IPS-NIHi11 (cell line): ENCODE data around the gene CFB.

ENCODE experiments used
- DNase-seq: peaks from one replicate; pipeline ENCODE4 v3.0.0; 2012; ENCODE audit warnings: mixed read lengths, low spot score

The CFB gene

DNA sequence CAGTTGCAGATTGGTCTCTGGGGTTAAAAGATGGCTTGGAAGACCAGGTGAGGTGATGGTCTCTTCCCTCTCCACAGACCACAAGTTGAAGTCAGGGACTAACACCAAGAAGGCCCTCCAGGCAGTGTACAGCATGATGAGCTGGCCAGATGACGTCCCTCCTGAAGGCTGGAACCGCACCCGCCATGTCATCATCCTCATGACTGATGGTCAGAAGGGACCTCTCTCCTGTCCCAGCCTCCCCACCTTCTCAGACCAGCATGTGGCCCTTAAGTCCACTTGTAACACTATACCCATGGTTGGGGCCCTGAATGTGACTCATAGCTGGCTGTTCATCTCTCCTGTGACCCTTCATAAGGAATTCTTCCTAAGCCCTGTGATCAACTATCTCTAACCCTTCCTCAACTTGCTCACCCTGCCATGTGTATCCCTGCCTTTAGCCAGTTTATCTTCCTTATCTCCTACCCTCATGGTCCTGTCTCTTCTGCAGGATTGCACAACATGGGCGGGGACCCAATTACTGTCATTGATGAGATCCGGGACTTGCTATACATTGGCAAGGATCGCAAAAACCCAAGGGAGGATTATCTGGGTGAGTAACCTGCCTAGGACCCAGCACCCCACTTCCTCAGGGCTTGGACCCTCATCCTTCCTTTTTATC is 3.0 kb downstream of the CFB start:
- no peak for DNase-seq

GRCh38 chr6:31949926-31950548 is 4.1 kb downstream of the CFB start:
- no peak for DNase-seq

DNA sequence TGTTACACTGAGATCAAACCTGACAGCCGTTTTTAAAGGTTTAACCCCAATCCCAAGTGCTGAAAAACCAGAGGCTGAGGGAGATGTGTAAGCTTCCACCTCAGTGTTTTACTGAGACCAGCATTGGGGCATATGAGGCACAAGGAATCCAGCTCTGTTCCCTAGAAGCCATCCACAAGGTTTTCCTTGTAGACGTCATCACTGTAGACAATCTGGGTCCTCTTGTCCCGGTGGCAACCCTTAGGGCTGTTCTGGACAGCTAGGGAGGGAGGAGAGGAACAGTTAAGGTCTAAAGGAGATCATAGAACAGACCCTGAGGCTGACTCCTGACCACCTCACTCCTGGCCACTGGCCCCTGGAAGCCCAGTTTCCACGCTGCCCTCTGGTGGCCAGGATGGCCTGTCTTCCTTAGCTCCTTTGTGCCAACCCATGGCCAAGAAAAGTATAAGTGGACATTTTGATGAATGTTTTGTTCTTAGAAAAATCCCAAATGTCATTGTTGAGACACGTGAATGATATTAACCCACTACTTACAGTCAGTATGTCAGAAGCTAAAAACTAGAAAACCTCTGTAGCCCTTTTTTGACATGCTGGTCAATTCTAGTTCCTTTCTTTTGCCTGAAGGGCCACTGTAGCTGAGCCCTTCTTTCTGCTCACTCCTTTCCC is 6.4 kb downstream of the CFB start:
- DNase-seq, result peak; percentile 80

- DNase-seq, result no peak
Observed at GRCh38 chr6:31952890-31953289, 7.0 kb downstream of the CFB start.

DNA sequence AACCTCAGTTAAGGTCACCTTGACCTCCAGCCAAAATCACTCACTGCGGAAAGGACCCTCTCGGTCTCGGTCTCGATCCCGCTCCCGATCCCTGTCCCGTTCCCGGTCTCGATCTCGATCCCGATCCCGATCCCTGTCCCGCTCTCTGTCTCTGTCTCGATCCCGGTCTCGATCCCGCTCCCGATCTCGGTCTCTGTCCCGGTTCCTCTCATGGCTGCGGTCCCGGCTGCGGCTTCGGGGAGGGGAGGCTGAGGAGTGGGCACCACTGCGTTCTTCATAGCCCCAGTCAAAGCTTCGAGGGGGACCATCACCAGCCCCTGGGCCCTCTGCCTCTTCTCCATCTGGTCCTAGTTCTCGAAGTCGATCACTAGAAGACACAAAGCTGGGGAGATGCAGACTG is 8.6 kb downstream of the CFB start:
- DNase-seq, result no peak

DNA sequence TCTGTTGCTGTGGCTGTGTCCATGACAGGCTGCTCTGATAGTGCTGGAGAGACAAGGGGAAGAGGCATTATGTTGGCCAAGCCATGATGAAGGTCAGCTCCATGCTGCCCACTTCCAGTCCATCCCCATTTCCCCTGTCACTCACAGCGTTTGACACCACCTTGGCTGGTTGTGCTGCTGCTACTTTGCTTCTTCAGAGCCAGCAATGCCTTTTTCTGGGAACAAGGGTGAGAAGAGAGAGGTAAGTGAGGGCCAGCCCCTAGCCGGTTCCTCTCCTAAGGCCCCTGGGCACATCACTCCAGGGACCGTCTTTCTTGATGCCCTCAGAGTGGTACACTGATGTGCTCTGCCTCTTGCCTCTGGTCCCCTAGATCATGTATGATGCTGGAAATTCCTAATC is 10.9 kb downstream of the CFB start:
- DNase-seq, result no peak

- no peak for DNase-seq
Observed at GRCh38 chr6:31958412-31958740, 12.5 kb downstream of the CFB start.

GRCh38 chr6:31958741-31959739 is 13.1 kb downstream of the CFB start, which contains the start of the genes NELFE and SKIC2:
TSS of gene NELFE (minus strand) at chr6:31958971. CDS start at chr6:31958446, 525 bp downstream.
TSS of gene SKIC2 (plus strand) at chr6:31959175. CDS start at chr6:31959193, 18 bp downstream.
- DNase-seq, result peak; percentile 100

DNA sequence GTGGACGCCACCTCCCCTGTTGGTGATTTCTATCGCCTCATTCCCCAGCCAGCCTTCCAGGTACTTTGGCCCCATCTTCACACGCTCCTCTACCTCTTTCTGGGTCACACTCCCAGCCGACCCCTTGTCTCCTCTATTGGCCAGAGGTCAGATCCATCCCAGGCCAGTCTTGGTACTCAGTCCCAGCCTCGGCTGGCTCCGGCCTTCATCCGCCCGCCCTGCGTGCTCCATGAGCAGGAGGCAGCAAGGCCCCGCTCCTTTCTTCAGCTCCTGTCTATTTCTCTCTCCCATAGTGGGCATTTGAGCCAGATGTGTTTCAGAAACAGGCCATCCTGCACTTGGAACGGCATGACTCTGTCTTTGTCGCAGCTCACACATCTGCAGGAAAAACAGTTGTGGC is 15.7 kb downstream of the CFB start:
- DNase-seq, result no peak

- DNase-seq, result no peak
Observed at GRCh38 chr6:31963921-31964320, 18.0 kb downstream of the CFB start.

GRCh38 chr6:31965700-31966099 is 19.8 kb downstream of the CFB start:
- DNase-seq, result no peak

GRCh38 chr6:31966506-31966905 is 20.6 kb downstream of the CFB start:
- DNase-seq, result no peak

DNA sequence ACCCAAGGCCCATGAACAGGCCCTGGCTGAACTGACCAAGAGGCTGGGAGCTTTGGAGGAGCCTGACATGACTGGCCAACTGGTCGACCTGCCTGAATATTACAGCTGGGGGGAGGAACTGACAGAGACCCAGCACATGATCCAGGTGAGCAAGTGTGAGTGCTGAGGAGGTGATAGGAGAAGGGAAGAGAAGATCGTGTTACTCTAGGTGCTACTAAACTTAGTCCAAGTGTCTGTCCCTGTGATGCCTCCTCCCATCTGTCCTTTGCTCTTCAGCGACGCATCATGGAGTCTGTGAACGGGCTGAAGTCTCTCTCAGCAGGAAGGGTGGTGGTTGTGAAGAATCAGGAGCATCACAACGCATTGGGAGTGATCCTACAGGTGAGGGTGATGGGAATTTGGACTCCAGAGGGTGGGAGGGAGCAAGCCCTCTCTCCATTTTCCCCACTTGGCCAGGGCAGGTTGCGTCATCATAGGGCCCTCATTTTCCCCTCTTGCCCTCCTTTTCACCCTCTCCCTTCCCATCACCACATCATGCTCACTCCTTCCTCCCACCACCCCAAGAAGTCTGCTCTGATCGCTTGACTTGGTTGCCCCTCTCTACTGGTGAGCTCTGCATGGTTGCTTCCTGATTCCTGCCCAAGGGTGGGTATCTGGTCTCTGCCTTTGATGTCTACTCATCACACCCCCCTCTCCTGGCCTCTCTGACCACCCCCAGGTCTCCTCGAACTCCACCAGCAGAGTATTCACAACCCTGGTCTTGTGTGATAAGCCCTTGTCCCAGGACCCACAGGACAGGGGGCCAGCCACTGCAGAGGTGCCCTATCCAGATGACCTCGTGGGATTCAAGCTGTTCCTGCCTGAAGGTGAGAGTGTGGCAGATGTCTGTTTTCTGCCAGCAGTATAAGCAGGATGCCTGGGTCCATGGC is 21.4 kb downstream of the CFB start:
- no peak for DNase-seq

GRCh38 chr6:31967926-31968320 is 22.0 kb downstream of the CFB start:
- DNase-seq, result no peak

GRCh38 chr6:31968326-31968725 is 22.4 kb downstream of the CFB start:
- DNase-seq, result no peak

DNA sequence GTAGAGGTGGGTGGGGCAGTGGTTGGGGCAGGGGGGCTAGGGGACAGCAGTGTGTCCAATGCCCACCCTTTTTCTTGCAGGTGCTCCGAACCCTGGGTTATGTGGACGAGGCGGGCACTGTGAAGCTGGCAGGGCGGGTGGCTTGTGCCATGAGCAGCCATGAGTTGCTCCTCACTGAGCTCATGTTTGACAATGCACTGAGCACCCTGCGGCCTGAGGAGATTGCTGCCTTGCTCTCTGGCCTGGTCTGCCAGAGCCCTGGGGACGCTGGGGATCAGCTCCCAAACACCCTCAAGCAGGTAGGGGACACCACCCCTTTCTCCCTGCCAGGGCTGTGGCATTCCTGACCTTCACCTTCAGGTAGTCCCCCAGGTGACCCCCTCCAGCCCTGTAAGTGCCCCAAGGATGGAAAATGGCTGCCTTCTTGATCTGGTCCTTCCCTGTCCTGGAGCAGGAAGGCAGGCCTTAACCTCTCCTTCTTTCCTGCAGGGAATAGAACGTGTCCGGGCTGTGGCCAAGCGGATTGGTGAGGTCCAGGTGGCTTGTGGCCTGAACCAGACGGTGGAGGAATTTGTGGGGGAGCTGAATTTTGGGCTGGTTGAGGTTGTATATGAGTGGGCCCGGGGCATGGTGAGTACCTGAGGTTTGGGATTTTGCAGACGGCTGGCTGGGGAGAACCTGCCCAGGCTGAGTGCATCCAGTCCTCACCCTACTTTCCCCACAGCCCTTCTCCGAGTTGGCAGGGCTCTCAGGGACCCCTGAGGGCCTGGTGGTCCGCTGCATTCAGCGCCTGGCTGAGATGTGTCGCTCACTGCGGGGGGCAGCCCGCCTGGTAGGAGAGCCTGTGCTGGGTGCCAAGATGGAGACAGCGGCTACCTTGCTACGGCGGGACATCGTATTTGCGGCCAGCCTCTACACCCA is 23.2 kb downstream of the CFB start:
- DNase-seq, result no peak

DNA sequence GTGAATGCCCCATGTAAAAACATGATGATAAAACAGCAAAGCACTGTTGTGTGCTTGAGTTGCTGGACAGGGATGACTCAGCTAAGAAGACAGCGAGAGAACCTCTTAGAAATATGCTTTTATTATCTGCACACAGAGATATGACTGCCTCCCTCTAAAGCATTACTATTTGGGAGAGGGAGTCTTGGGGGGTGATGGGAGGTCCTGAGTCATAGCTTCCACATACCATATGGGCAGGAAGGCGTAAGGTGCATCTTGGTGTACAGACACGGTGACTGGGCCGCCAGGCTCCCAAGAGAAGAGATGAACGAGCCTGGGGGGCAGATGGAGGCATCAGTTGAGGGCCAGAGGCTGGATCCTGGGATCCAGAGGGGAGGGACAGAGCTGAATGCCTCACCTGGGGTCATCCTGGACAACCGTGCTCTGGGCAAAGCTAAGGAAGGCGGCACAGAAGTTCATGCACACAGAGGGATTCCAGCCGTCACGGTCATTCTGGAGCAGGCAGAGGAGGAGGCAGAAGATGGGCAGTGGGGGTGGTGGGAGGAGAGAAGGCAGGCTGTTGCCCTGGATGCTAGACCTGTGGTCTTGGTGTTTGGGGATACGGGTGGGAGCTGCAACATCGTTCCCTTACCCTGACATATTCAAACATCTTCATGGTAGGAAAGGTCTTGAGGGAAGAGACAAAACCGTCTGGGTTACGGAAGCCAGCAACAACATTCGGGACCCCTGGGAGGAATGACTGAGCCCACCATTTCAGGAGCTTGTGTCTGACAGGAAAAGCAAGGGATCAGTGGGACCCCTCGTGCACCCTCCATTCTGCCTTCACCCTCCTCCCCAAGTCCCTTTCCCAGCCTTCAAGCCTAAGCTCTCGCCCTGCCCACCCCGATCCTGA is 24.1 kb downstream of the CFB start:
- no peak for DNase-seq

DNA sequence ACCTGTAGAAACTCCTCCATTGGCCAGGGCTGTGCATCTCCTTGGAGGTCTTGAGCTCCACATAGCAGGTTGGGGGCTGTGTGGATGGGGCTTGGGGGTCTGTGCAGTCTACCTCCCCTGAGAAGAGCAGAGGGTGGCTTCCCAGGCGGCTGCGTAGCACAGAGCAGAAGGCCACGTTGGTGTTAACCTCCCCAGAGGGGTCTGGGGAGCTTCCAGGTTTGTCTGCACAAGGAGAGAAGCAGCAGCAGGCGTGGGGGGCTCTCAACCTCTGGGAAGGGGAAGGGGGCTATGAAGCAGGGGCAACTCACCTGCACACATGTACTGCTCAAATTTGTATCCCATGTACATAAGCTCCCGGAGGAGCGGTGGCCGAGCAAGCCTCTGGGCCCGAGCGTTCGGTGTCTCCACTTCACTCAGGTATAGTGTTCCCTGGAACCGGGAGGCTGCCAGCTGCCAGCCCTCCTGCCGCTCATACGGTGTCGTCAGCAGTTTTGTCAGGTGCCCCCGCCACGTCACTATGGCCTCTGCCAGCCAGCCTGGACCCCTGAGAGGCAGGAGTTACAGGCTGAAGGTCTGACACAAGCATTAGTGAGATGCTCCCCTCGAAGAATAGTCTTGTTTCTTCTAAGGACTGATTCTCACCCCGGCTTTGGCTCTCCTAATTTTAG is 24.8 kb downstream of the CFB start:
- no peak for DNase-seq
